Urothelium cell line (cell line): Measurements from ENCODE around the gene KCNN1.
"Not testable (repeated sequence)": the region's sequence is repeated elsewhere in the genome, so short reads cannot be mapped to it uniquely, and the experiment has no call there.

Experiments
- DNase-seq: peaks from one replicate; pipeline ENCODE4 v3.0.0; 2011; ENCODE audit warnings: low spot score, mixed read lengths
- FAIRE-seq: peaks from 2 replicates; lab custom pipeline; 2011; peaks lifted over from hg19 to GRCh38; lab: Jason Lieb, UNC

The KCNN1 gene

GRCh38 chr19:18021121-18021755, 54.3 kb downstream of the KCNN1 start:
- DNase-seq (peak; percentile 78), FAIRE-seq (no peak)

- no peak for DNase-seq
- FAIRE-seq, result no peak
Measured at GRCh38 chr19:18023622-18024251, 56.8 kb downstream of the KCNN1 start.

- no peak for FAIRE-seq
- no peak for DNase-seq
Measured at GRCh38 chr19:18027151-18027550, 60.2 kb downstream of the KCNN1 start.

GRCh38 chr19:18029617-18030338, 62.9 kb downstream of the KCNN1 start:
- DNase-seq, result peak; percentile 44

GRCh38 chr19:18031401-18031800, 64.5 kb downstream of the KCNN1 start:
- FAIRE-seq, result not testable (repeated sequence)

More at GRCh38 chr19:18029617-18030338, 62.9 kb downstream of the KCNN1 start:
- FAIRE-seq, result no peak

GRCh38 chr19:18032102-18032501, 65.2 kb downstream of the KCNN1 start:
- DNase-seq, FAIRE-seq: not testable (repeated sequence)

More at GRCh38 chr19:18031401-18031800, 64.5 kb downstream of the KCNN1 start:
- DNase-seq, result not testable (repeated sequence)

- DNase-seq (no peak), FAIRE-seq (no peak)
Measured at GRCh38 chr19:18041054-18041453, 74.1 kb downstream of the KCNN1 start.

GRCh38 chr19:18043676-18044075, 76.8 kb downstream of the KCNN1 start:
- FAIRE-seq (no peak), DNase-seq (no peak)

GRCh38 chr19:18044825-18045304, 78.0 kb downstream of the KCNN1 start:
- FAIRE-seq (no peak), DNase-seq (peak; percentile 32)

GRCh38 chr19:18045307-18046050, 78.6 kb downstream of the KCNN1 start:
- FAIRE-seq, result no peak
- no peak for DNase-seq

GRCh38 chr19:18046059-18046718, 79.3 kb downstream of the KCNN1 start:
- FAIRE-seq (no peak), DNase-seq (peak; percentile 56)

- FAIRE-seq (no peak), DNase-seq (no peak)
Measured at GRCh38 chr19:18049385-18049784, 82.5 kb downstream of the KCNN1 start.
